HCT116 (cell line): ENCODE data around the gene SPIRE1. TPM values are rescaled to one million over a fixed set of nuclear protein-coding genes. Genes with fewer than 3 reads are reported as not detected.

Source experiments
- ATAC-seq: fragments of 200-7000 bp; cut with Tn5 transposase; 2 replicates; pipeline ENCODE4 v1.9.1; 2020; ENCODE audit warnings: mild to moderate bottlenecking, moderate library complexity
- BruUV-seq: library from RNA; stranded (reverse); fragments of 400-500 nt; replicated peaks from 2 replicates; lab custom pipeline; 2021; lab: Mats Ljungman, UMichigan
- CTCF ChIA-PET: fragments of 300-600 bp; sonication (Branson Sonifier 250); formaldehyde crosslinking; loops from one replicate; lab custom pipeline; 2021; ENCODE audit warnings: antibody characterized with exemption; lab: Charles Lee
- POLR2A ChIA-PET: fragments of 300-600, 350-600 bp; sonication (Branson Sonifier 250); formaldehyde crosslinking; loops from one replicate; lab custom pipeline; 2021; ENCODE audit warnings: antibody characterized with exemption; lab: Charles Lee
- RAD21 ChIA-PET, 2 experiments: fragments of 300-600 bp; sonication (Branson Sonifier 250); formaldehyde crosslinking; loops; one replicate each; lab custom pipeline; 2023; ENCODE audit warnings: low total read pairs in 2 of 2; ENCODE audit not compliant: uncharacterized antibody in 2 of 2, unreplicated experiment in 2 of 2, low non-redundant PET in 1 of 2; lab: Charles Lee
- DNase-seq: peaks from one replicate; pipeline ENCODE4 v3.0.0-alpha.2; 2010; ENCODE audit warnings: low read depth, low spot score
- H2AFZ ChIP-seq: fragments of 200-600 bp; shearing (Covaris generic), sonication (generic); 2 replicates; pipeline ENCODE4 v1.6.1; 2017; ENCODE audit warnings: low read depth, mixed run types, mixed read lengths, antibody characterized with exemption, low read length; ENCODE audit not compliant: poor library complexity, severe bottlenecking
- H3K27ac ChIP-seq: 2 replicates; pipeline ENCODE4 v1.5.1; 2012; ENCODE audit warnings: low read depth, low read length
- H3K27me3 ChIP-seq: fragments of 200-600 bp; sonication (generic); 2 replicates; pipeline ENCODE4 v1.6.1; 2016; ENCODE audit warnings: mixed run types, low read length, mixed read lengths; ENCODE audit not compliant: insufficient read depth
- H3K36me3 ChIP-seq, 2 experiments: fragments of 200-500 bp in 1 of 2; fragments of 200-600 bp in 1 of 2; sonication (Bioruptor generic) in 1 of 2; sonication (generic) in 1 of 2; 2 replicates each; pipeline versions ENCODE4 v1.5.1 to v1.6.1; 2014 to 2016; ENCODE audit warnings: low read length in 2 of 2, inconsistent platforms in 1 of 2, mixed read lengths in 1 of 2, mixed run types in 1 of 2; ENCODE audit not compliant: insufficient read depth in 2 of 2, control insufficient read depth in 1 of 2
- H3K4me1 ChIP-seq, 2 experiments: fragments of 200-600 bp in 1 of 2; sonication (generic) in 1 of 2; 2 replicates each; pipeline versions ENCODE4 v1.5.1 to v1.6.1; 2012 to 2017; ENCODE audit warnings: low read length in 2 of 2, inconsistent platforms in 1 of 2, mild to moderate bottlenecking in 1 of 2, mixed read lengths in 1 of 2, mixed run types in 1 of 2, moderate library complexity in 1 of 2; ENCODE audit not compliant: insufficient read depth in 2 of 2, control insufficient read depth in 1 of 2
- H3K4me2 ChIP-seq: fragments of 200-600 bp; sonication (generic); 2 replicates; pipeline ENCODE4 v1.6.1; 2017; ENCODE audit warnings: mixed run types, low read length, mixed read lengths
- H3K4me3 ChIP-seq, 2 experiments: fragments of 200-600 bp in 1 of 2; sonication (generic) in 1 of 2; replicated peaks in 1 of 2; 2 replicates each; pipeline ENCODE4 v1.5.1; 2011 to 2016; ENCODE audit warnings: low read length in 2 of 2, control low read depth in 1 of 2, low read depth in 1 of 2, mild to moderate bottlenecking in 1 of 2, mixed read lengths in 1 of 2, mixed run types in 1 of 2
- H3K79me2 ChIP-seq: fragments of 200-600 bp; sonication (generic); 2 replicates; pipeline ENCODE4 v1.6.1; 2017; ENCODE audit warnings: mild to moderate bottlenecking, mixed run types, low read length, moderate library complexity, mixed read lengths; ENCODE audit not compliant: insufficient read depth
- H3K9ac ChIP-seq: fragments of 200-600 bp; sonication (generic); 2 replicates; pipeline ENCODE4 v1.6.1; 2016; ENCODE audit warnings: low read length, mixed read lengths
- H3K9me2 ChIP-seq: fragments of 200-600 bp; sonication (generic), shearing (Covaris generic); 2 replicates; pipeline ENCODE4 v1.6.1; 2017; ENCODE audit warnings: mixed run types, mild to moderate bottlenecking, moderate library complexity; ENCODE audit not compliant: insufficient read depth
- H3K9me3 ChIP-seq, 2 experiments: fragments of 200-500 bp in 1 of 2; fragments of 200-600 bp in 1 of 2; sonication (Bioruptor generic) in 1 of 2; sonication (generic) in 1 of 2; 2 replicates each; pipeline ENCODE4 v1.6.1; 2014 to 2017; ENCODE audit warnings: low read length in 2 of 2, mixed read lengths in 2 of 2, inconsistent platforms in 1 of 2, low read depth in 1 of 2, mild to moderate bottlenecking in 1 of 2, mixed run types in 1 of 2, moderate library complexity in 1 of 2; ENCODE audit not compliant: control insufficient read depth in 1 of 2, insufficient read depth in 1 of 2
- H4K20me1 ChIP-seq: fragments of 200-600 bp; sonication (generic), shearing (Covaris generic); 2 replicates; pipeline ENCODE4 v1.6.1; 2017; ENCODE audit warnings: mixed run types, mild to moderate bottlenecking, moderate library complexity; ENCODE audit not compliant: insufficient read depth
- CEBPB ChIP-seq: IDR thresholded peaks from 2 replicates; pipeline ENCODE4 v1.6.1; 2012; ENCODE audit warnings: low read depth
- ELF1 ChIP-seq: IDR thresholded peaks from 2 replicates; pipeline ENCODE4 v1.6.1; 2012; ENCODE audit warnings: low read depth, borderline replicate concordance
- EZH2phosphoT487 ChIP-seq: fragments of 200-600 bp; IDR thresholded peaks from 2 replicates; pipeline ENCODE4 v1.6.1; 2018; ENCODE audit warnings: antibody characterized with exemption, borderline replicate concordance
- FOSL1 ChIP-seq: IDR thresholded peaks from 2 replicates; pipeline ENCODE4 v1.6.1; 2012; ENCODE audit warnings: low read depth
- POLR2AphosphoS5 ChIP-seq: IDR thresholded peaks from 2 replicates; pipeline ENCODE4 v1.6.1; 2011; ENCODE audit warnings: mild to moderate bottlenecking, low read depth, low read length, moderate library complexity
- SIN3A ChIP-seq: IDR thresholded peaks from 2 replicates; pipeline ENCODE4 v1.6.1; 2012; ENCODE audit warnings: low read depth
- SP1 ChIP-seq: IDR thresholded peaks from 2 replicates; pipeline ENCODE4 v1.6.1; 2012; ENCODE audit warnings: low read depth
- intact Hi-C: fragments of 100-400 bp; cut with micrococcal nuclease; formaldehyde crosslinking; loops from 2 replicates; pipeline ENCODE4 v1.10.0; 2022
- total RNA-seq: library from RNA; stranded (reverse); gene quantifications from one replicate; pipeline ENCODE4 v1.2.1, GENCODE V29; 2021; ENCODE audit not compliant: unreplicated experiment
- TF ChIP-seq, protein P1 (sequence below): IDR thresholded peaks from 2 replicates; pipeline ENCODE4 v1.6.1; 2012; ENCODE audit warnings: low read depth

The SPIRE1 gene
- total RNA-seq, 1 experiment from 2014 or later, result 26.6 TPM

DNA sequence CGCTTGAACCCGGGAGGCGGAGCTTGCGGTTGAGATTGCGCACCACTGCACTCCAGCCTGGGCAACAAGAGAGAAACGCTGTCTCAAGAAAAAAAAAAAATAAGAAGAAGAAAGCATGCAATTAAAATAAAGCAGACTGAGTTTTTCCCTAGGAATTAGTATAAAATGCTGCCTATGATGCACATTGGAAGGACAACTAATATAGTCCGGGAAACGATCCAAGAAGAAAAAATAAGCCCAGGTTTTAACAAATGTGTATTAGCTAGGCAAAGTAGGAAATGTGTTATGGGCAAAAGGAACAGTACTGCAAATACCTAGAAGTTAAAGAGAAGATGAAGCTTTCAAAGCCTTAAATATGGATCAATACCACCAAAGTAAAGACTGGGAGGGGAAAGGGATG, 64.0 kb downstream of the SPIRE1 start:
- ChIA-PET CTCF (no interaction called here), POLR2A (no interaction called here), RAD21 (no interaction called here)
- 0 out of 2 replicates have a peak, but pooled peaks cover 5% of the 10 kb centered on the region for H3K79me2 ChIP-seq
- BruUV-seq, result no TSS peak
- H3K4me2 ChIP-seq, result no peak overlapping the region
- H2AFZ ChIP-seq, result no peak overlapping the region
- H3K9me2 ChIP-seq, result no peaks in the 10 kb centered on the region
- peaks cover 23 to 26% of the 10 kb centered on the region in 2 experiments for H3K4me1 ChIP-seq
- TF ChIP-seq FOSL1 (no peak), SP1 (no peak), EZH2phosphoT487 (no peak), POLR2AphosphoS5 (no peak), SIN3A (no peak)
- H3K9me3 ChIP-seq, result no peaks in the 10 kb centered on the region
- H3K27ac ChIP-seq, result no peak overlapping the region
- no peaks in the 10 kb centered on the region for H3K27me3 ChIP-seq
- ATAC-seq, result no peak
- no peaks in the 10 kb centered on the region for H4K20me1 ChIP-seq
- no peak overlapping the region for H3K9ac ChIP-seq
- DNase-seq, result no peak
- intact Hi-C loops, result no loop called here
- no peaks in the 10 kb centered on the region for H3K36me3 ChIP-seq
- H3K4me3 ChIP-seq, result no peak overlapping the region

DNA sequence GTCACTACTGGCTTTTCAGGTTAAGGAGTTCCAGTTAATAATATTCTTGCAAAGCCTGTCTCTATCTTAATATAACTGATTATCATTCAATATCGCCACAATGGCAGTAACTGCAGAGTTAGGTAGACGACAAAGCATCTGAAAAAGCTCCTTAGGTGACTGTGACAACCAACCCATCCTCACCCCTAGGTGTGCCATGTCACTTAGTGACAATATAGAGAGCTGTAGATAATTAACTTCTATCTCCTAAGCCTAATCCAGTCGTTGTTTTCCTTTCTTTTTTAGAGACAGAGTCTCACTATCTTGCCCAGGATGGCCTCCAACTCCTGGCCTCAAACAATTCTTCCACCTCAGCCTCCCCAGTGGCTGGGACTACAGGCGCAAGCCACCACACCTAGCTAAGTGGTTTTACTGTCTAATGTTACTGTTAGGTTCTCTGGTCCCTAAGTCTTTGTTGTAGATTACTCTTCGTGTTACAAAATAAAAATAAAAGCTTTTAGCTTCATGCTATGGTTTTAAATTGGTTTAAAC, 65.2 kb downstream of the SPIRE1 start:
- no peak for TF ChIP-seq EZH2phosphoT487
- no peak for TF ChIP-seq ELF1
- TF ChIP-seq CEBPB, result no peak
- TF ChIP-seq, protein P1, sequence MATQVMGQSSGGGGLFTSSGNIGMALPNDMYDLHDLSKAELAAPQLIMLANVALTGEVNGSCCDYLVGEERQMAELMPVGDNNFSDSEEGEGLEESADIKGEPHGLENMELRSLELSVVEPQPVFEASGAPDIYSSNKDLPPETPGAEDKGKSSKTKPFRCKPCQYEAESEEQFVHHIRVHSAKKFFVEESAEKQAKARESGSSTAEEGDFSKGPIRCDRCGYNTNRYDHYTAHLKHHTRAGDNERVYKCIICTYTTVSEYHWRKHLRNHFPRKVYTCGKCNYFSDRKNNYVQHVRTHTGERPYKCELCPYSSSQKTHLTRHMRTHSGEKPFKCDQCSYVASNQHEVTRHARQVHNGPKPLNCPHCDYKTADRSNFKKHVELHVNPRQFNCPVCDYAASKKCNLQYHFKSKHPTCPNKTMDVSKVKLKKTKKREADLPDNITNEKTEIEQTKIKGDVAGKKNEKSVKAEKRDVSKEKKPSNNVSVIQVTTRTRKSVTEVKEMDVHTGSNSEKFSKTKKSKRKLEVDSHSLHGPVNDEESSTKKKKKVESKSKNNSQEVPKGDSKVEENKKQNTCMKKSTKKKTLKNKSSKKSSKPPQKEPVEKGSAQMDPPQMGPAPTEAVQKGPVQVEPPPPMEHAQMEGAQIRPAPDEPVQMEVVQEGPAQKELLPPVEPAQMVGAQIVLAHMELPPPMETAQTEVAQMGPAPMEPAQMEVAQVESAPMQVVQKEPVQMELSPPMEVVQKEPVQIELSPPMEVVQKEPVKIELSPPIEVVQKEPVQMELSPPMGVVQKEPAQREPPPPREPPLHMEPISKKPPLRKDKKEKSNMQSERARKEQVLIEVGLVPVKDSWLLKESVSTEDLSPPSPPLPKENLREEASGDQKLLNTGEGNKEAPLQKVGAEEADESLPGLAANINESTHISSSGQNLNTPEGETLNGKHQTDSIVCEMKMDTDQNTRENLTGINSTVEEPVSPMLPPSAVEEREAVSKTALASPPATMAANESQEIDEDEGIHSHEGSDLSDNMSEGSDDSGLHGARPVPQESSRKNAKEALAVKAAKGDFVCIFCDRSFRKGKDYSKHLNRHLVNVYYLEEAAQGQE, result no peak
- ATAC-seq, result no peak
- H3K27ac ChIP-seq, result no peak overlapping the region
- BruUV-seq, result no TSS peak
- RAD21 ChIA-PET, result no interaction called here
- H3K27me3 ChIP-seq, result no peaks in the 10 kb centered on the region
- no peaks in the 10 kb centered on the region for H3K9me2 ChIP-seq
- POLR2A ChIA-PET, result no interaction called here
- DNase-seq, result no peak
- H3K4me3 ChIP-seq, result no peak overlapping the region
- no peaks in the 10 kb centered on the region for H4K20me1 ChIP-seq
- no peak overlapping the region for H3K4me2 ChIP-seq
- H3K4me1 ChIP-seq, result peaks cover 11 to 15% of the 10 kb centered on the region in 2 experiments
- CTCF ChIA-PET, result no interaction called here
- no peak overlapping the region for H3K9ac ChIP-seq
- no peaks in the 10 kb centered on the region for H3K36me3 ChIP-seq
- no peak overlapping the region for H2AFZ ChIP-seq
- no peaks in the 10 kb centered on the region for H3K9me3 ChIP-seq
- intact Hi-C loops, result no loop called here
- H3K79me2 ChIP-seq, result 0 out of 2 replicates have a peak, but pooled peaks cover 5% of the 10 kb centered on the region
